Suprapubic skin (tissue), 3 donors: Measurements from ENCODE around the gene NAALADL2.

ENCODE experiments used
- EP300 ChIP-seq: sonication (generic); formaldehyde crosslinking; IDR thresholded peaks from one replicate; pipeline ENCODE4 v1.6.1; 2017; ENCODE audit warnings: antibody characterized with exemption
- POLR2A ChIP-seq, 2 donors: fragments of 450-650 bp; IDR thresholded peaks; one replicate each; pipeline ENCODE4 v1.6.1; 2017; ENCODE audit warnings: antibody characterized with exemption in 2 of 2, mild to moderate bottlenecking in 2 of 2, moderate library complexity in 2 of 2
- TF ChIP-seq, protein P1 (sequence below), 2 donors: fragments of 200-600 bp in 1 of 2; fragments of 450-650 bp in 1 of 2; sonication (generic) in 1 of 2; IDR thresholded peaks; one replicate each; pipeline ENCODE4 v1.5.1; 2016 to 2019; ENCODE audit warnings: antibody characterized with exemption in 2 of 2, mild to moderate bottlenecking in 1 of 2, moderate library complexity in 1 of 2

DNA sequence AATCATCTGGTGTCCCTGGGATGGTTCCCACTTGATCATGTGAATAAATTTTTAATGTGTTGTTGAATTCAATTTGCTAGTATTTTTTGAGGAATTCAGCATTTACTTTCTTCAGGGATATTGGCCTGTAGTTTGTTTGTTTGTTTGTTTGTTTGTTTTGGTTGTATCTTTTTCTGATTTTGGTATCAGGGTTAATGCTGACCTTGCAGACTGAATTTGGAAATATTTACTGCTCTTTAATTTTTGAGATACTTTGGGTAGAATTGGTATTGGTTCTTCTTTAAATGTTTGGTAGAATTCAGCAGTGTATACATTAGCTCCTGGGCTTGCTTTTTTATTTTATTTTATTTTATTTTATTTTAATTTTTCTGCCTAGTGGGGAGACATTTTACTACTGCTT lies 803.7 kb downstream of the NAALADL2 start:
- TF ChIP-seq, protein P1, sequence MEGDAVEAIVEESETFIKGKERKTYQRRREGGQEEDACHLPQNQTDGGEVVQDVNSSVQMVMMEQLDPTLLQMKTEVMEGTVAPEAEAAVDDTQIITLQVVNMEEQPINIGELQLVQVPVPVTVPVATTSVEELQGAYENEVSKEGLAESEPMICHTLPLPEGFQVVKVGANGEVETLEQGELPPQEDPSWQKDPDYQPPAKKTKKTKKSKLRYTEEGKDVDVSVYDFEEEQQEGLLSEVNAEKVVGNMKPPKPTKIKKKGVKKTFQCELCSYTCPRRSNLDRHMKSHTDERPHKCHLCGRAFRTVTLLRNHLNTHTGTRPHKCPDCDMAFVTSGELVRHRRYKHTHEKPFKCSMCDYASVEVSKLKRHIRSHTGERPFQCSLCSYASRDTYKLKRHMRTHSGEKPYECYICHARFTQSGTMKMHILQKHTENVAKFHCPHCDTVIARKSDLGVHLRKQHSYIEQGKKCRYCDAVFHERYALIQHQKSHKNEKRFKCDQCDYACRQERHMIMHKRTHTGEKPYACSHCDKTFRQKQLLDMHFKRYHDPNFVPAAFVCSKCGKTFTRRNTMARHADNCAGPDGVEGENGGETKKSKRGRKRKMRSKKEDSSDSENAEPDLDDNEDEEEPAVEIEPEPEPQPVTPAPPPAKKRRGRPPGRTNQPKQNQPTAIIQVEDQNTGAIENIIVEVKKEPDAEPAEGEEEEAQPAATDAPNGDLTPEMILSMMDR (IDR thresholded peaks at IDR 0.05), result no peak
- no peak for TF ChIP-seq POLR2A (IDR thresholded peaks at IDR 0.05)
- no peak for TF ChIP-seq EP300
